HEK293 (cell line): ENCODE measurements around the gene TREX2.

ENCODE experiments used
- CTCF ChIA-PET: fragments of 350-600 bp; formaldehyde crosslinking; extraction: SDS; loops from one replicate; lab custom pipeline; 2021; ENCODE audit warnings: antibody characterized with exemption; lab: Yijun Ruan, JAX
- POLR2A ChIA-PET: fragments of 300-600 bp; formaldehyde crosslinking; extraction: SDS; loops from one replicate; lab custom pipeline; 2020; ENCODE audit warnings: antibody characterized with exemption, inconsistent platforms; lab: Yijun Ruan, JAX
- H3K27ac ChIP-seq: fragments of 200-500 bp; sonication (Bioruptor generic); 2 replicates; pipeline ENCODE4 v1.5.1; 2014; ENCODE audit warnings: low read depth, low read length, control low read depth, inconsistent platforms; ENCODE audit errors: extremely low read depth
- H3K36me3 ChIP-seq, 2 experiments: fragments of 200-500 bp in 1 of 2; sonication (Bioruptor generic) in 1 of 2; 1 replicate in 1 of 2; 2 replicates in 1 of 2; pipeline ENCODE4 v1.5.1; 2014 to 2017; ENCODE audit warnings: inconsistent platforms in 2 of 2, low read length in 2 of 2; ENCODE audit not compliant: control insufficient read depth in 2 of 2, insufficient read depth in 1 of 2
- H3K4me1 ChIP-seq: fragments of 200-500 bp; sonication (Bioruptor generic); 2 replicates; pipeline ENCODE4 v1.5.1; 2014; ENCODE audit warnings: mild to moderate bottlenecking, low read length, inconsistent platforms; ENCODE audit not compliant: control insufficient read depth, insufficient read depth
- H3K4me3 ChIP-seq: 2 replicates; pipeline ENCODE4 v1.5.1; 2011; ENCODE audit warnings: low read depth, mild to moderate bottlenecking, control low read depth, low read length, moderate library complexity
- H3K9me3 ChIP-seq: fragments of 200-500 bp; sonication (Bioruptor generic); 2 replicates; pipeline ENCODE4 v1.5.1; 2014; ENCODE audit warnings: low read depth, low read length, inconsistent platforms; ENCODE audit not compliant: control insufficient read depth, insufficient read depth
- BCL11A ChIP-seq: fragments of 450-650 bp; formaldehyde crosslinking; IDR thresholded peaks from 2 replicates; pipeline ENCODE4 v1.5.1; 2016; ENCODE audit warnings: low read depth, missing biosample characterization, missing genetic modification characterization
- FEZF1 ChIP-seq: fragments of 450-650 bp; formaldehyde crosslinking; IDR thresholded peaks from 2 replicates; pipeline ENCODE4 v1.5.1; 2016; ENCODE audit warnings: missing biosample characterization, missing genetic modification characterization
- PRDM6 ChIP-seq: fragments of 450-650 bp; formaldehyde crosslinking; IDR thresholded peaks from 2 replicates; pipeline ENCODE4 v1.5.1; 2017; ENCODE audit warnings: missing biosample characterization, missing genetic modification characterization
- SP2 ChIP-seq: fragments of 450-650 bp; formaldehyde crosslinking; IDR thresholded peaks from 2 replicates; pipeline ENCODE4 v1.5.1; 2016; ENCODE audit warnings: missing biosample characterization, missing genetic modification characterization
- SP7 ChIP-seq: fragments of 450-650 bp; formaldehyde crosslinking; IDR thresholded peaks from 2 replicates; pipeline ENCODE4 v1.5.1; 2016; ENCODE audit warnings: missing biosample characterization, missing genetic modification characterization
- ZBTB7A ChIP-seq: fragments of 450-650 bp; formaldehyde crosslinking; IDR thresholded peaks from 2 replicates; pipeline ENCODE4 v1.5.1; 2016; ENCODE audit warnings: low read depth, missing biosample characterization, missing genetic modification characterization
- ZIC2 ChIP-seq: fragments of 450-650 bp; formaldehyde crosslinking; IDR thresholded peaks from 2 replicates; pipeline ENCODE4 v1.5.1; 2016; ENCODE audit warnings: missing biosample characterization, missing genetic modification characterization
- ZNF341 ChIP-seq: fragments of 450-650 bp; formaldehyde crosslinking; IDR thresholded peaks from 2 replicates; pipeline ENCODE4; 2016; ENCODE audit warnings: low read depth, missing biosample characterization, missing genetic modification characterization
- ZNF398 ChIP-seq: fragments of 450-650 bp; formaldehyde crosslinking; IDR thresholded peaks from 2 replicates; pipeline ENCODE4 v1.5.1; 2017; ENCODE audit warnings: missing biosample characterization, missing genetic modification characterization
- ZNF449 ChIP-seq: fragments of 450-650 bp; formaldehyde crosslinking; IDR thresholded peaks from 2 replicates; pipeline ENCODE4 v1.5.1; 2017; ENCODE audit warnings: missing biosample characterization, mild to moderate bottlenecking, missing genetic modification characterization, moderate library complexity
- ZNF513 ChIP-seq: fragments of 450-650 bp; IDR thresholded peaks from 2 replicates; pipeline ENCODE4 v1.5.1; 2018; ENCODE audit warnings: missing biosample characterization, missing genetic modification characterization
- ZNF658 ChIP-seq: fragments of 450-650 bp; formaldehyde crosslinking; IDR thresholded peaks from 2 replicates; pipeline ENCODE4; 2016; ENCODE audit warnings: missing biosample characterization, missing genetic modification characterization

Gene TREX2

GRCh38 chrX:153410373-153410772 lies 35.5 kb downstream of the TREX2 start (continued):
- TF ChIP-seq SP2 (tag by site-specific recombination) (no peak), ZNF449 (tag by site-specific recombination) (no peak), ZNF398 (tag by site-specific recombination) (no peak)
- TF ChIP-seq, all 188 proteins: peak for 0

- Histone ChIP-seq H3K4me1 (no peaks in the 10 kb centered on the region; the same call in 1 of the 2 replicates), H3K27ac (no peak overlapping the region), H3K9me3 (no peaks in the 10 kb centered on the region), H3K4me3 (no peak overlapping the region), H3K36me3 (no peaks in the 10 kb centered on the region)
- TF ChIP-seq ZBTB7A (tag by site-specific recombination) (no peak), BCL11A (tag by site-specific recombination) (no peak)
- ChIA-PET CTCF (no interaction called here), POLR2A (interaction anchor here (0.6 kb wide), 1 partner anchor 67 kb away, joined by 3 read pairs; no protein-coding TSS in a partner anchor)
These were observed 36.3 kb downstream of the TREX2 start for GRCh38 chrX:153409414-153410101.

DNA sequence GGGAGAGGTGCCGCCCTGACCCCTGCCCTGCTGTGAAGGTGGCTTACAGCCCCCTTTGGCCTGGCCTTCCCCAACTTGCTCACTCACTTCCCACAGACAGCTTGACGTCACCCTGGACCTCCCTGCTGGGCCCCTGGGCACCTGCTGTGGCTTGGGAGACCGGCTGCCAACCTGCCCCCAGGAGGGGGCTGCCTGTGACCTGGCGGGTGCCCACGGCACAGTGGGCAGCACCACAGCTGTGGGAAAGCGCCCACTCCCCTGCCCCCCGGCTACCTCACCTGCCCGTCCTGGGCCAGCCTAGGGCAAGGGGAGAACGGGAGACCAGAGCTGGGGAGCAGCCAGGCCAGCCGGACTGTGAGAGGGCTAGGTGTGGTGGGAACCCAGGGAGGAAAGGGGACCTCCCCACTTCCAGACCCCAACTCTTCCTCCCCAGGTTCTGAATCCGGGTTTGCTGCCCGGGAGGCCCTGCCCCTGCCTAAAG lies 36.9 kb downstream of the TREX2 start:
- TF ChIP-seq ZIC2 (tag by site-specific recombination) (peak; percentile 96), SP7 (tag by site-specific recombination) (no peak), FEZF1 (tag by site-specific recombination) (no peak), ZNF658 (no peak), PRDM6 (tag by site-specific recombination) (no peak), ZNF341 (tag by site-specific recombination) (no peak), ZBTB7A (tag by site-specific recombination) (no peak), ZNF513 (no peak)
- no peaks in the 10 kb centered on the region for H3K36me3 ChIP-seq
- H3K4me3 ChIP-seq, result no peak overlapping the region
- no peak overlapping the region for H3K27ac ChIP-seq
- H3K9me3 ChIP-seq, result no peaks in the 10 kb centered on the region
- ChIA-PET CTCF (interaction anchor here (1.1 kb wide), 1 partner anchor 22 kb away, joined by 3 read pairs; no protein-coding TSS in a partner anchor), POLR2A (no interaction called here)
- no peaks in the 10 kb centered on the region; the same call in 1 of the 2 replicates for H3K4me1 ChIP-seq
